Hematopoietic multipotent progenitor cell treated with erythropoietin and hydrocortisone succinate and interleukin-3 and kit ligand, for 4 days (in vitro differentiated cells): ENCODE data around the gene ALK.

Experiments used
- DNase-seq: peaks from one replicate; pipeline ENCODE4 v3.0.0-alpha.2; 2015

The ALK gene

DNA sequence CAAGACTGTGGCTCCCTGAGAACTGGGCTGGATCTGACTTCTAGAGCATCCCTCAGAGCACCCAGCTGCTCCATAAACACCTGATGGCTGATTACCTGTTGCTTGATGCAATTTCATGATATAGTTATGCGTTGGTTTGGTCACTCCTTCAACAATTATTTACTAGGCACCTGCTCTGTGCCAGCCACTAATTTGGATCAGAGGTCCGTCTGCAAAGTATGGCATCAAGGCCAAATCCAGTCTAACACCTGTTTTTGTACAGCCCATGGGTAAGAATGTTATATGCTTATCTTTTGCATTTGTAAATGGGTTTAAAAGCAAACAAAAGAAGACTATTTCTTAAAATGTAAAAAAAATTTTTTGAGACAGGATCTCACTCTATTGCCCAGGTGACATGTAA lies 348.2 kb downstream of the ALK start:
- DNase-seq = no peak

GRCh38 chr2:29570539-29570938 lies 350.8 kb downstream of the ALK start:
- DNase-seq = no peak

GRCh38 chr2:29567906-29568520 lies 353.4 kb downstream of the ALK start:
- DNase-seq = no peak

GRCh38 chr2:29563697-29564096 lies 357.7 kb downstream of the ALK start:
- DNase-seq = no peak

DNA sequence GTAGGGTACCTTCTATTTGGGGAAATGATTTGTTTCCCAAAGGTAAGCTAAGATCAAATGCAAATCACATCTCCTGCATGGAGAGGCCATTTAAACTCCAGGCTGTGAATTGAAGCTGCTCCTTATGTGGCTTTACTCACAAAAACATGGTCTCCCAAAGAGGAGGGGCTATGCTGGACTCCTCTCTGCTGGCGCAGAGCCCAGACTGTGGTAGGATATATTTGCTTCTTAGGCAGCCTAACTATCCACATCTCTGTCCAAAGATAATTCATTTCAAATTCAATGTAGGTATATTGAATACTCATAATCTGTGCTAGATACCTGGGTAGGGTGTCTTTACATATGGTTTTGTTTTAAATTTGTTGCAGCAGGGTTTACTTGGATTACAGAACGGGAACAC lies 358.5 kb downstream of the ALK start:
- peak; percentile 45 for DNase-seq

- DNase-seq = no peak
Measured at GRCh38 chr2:29562319-29562718, 359.1 kb downstream of the ALK start.

GRCh38 chr2:29561628-29562027 lies 359.8 kb downstream of the ALK start:
- DNase-seq = no peak

DNA sequence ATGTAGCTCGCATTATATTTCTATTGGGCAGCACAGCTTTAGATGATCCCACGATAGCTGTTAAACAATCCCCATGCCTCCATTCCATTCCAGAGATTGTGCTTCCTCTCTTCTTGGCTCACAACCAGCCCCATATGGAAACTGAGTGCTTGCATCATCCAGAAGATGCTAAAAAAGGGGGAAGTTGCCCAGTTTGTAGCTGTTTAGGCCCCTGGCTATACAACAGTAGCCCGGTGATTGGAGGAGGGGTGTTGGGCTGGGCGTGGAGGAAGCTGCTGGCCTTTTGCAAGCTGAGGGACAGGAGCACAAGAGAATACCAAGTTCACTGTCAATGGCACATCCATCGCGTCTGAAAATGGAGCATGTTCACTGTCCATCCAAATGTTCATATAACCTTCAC lies 360.2 kb downstream of the ALK start:
- DNase-seq = peak; percentile 47

DNA sequence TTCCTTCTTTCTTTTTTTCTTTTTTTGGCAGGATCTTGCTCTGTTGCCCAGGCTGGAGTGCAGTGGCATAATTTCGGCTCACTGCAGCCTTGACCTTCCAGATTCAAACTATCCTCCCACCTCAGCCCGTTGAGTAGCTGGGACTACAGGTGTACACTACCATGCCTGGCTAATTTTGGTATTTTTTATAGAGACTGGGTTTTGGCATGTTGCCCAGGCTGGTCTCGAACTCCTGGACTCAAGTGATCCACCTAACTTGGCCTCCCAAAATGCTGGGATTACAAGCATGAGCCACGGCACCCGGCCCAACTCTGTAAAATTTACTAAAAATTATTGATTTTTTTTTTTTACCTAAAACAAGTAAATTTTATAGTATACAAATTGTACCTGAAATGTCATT lies 360.8 kb downstream of the ALK start:
- no peak for DNase-seq

DNA sequence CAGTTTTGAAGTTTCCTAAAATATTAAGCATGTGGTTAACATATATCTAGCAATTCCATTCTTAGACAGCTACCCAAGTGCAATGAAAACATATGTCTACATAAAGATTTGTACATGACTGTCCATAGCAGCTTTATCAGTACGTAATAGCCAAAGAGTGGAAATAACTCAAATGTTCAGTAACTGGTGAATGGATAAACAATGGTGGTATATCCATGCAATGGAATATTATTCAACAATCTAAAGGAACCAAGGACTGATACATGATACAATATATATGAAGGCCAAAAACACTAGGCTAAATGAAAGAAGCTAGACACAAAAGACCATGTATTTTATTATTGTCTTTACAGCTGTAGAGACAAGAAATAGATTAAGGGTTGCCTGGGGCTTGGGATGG lies 361.4 kb downstream of the ALK start:
- no peak for DNase-seq

GRCh38 chr2:29559578-29559977 lies 361.8 kb downstream of the ALK start:
- no peak for DNase-seq

DNA sequence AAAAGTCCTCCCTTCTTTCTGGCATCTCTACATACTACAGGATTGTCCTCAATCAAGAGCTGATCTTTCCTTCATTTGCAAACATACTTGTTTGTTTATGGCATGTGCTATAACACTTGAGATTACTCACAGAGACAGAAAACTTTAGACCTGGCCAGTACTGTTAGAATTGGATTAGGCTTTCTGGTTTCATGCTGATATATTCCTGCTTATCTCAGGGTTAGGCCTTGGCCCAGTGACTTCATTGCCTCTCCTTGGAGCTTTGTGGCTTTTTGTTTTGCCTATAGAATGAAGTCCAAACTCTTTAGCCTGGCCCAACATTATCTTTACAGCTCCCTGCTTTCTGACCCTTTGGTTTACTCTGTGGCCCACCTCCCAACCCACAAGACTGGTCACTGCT lies 363.3 kb downstream of the ALK start:
- DNase-seq = peak; percentile 29

- no peak for DNase-seq
Measured at GRCh38 chr2:29557268-29557667, 364.1 kb downstream of the ALK start.

- no peak for DNase-seq
Measured at GRCh38 chr2:29549069-29549380, 372.4 kb downstream of the ALK start.

DNA sequence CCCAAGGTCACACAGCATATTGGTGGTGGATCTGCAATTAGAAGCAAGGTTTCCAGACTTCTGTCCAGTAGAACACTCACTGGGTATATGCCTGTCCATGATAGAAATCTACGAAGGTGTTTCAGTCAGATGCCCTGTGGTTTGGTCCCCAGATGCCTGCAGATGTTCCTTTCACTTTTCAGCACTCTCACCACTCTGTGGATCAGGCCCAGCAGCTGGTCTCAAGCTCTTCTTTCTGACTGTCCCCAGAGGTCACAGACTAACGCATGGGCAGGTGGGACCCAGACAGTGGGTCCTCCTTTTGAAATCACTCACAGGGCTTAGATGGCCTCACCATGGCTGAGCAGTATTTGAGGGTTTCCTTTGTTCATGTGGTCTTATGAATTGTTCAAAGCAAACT lies 376.5 kb downstream of the ALK start:
- no peak for DNase-seq

DNA sequence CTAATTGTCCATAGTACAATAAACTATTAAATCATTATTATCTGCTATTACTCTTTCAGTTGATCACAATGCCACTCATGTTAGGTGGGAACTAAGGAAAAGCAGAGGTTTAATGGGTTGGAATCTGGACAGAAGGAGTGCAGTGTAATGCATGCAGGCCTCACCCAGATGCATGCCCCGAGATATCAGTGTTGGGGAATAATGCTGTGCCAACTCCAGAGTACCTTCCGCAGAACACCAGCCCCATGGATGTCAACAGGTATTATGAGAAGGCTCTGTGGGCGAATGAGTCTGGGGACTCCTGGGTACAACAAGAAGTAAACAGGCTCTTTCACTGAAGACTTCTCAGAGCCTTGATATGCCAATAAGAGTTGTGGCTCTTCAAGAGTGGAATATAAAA lies 377.4 kb downstream of the ALK start:
- DNase-seq = no peak

- DNase-seq = no peak
Measured at GRCh38 chr2:29535188-29535587, 386.2 kb downstream of the ALK start.

- DNase-seq = no peak
Measured at GRCh38 chr2:29532436-29532835, 388.9 kb downstream of the ALK start.

DNA sequence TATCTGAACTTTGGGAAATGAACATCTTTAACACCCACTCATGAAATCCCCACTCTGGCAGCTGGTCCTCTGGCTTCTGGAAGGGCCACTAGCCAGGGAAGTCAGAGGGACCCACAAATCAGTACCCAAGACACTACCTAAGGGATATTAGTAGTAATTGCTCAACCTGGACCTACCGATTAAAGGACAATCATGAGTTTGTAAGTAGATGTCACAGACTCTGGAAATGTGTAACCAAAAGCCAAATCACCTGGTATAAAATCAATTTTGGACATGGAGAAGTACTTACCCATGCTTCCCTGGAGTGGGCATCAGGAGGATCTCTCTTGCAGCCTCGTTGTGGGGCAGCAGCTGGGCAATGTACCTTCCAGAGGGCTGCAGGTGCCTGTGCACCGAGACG lies 389.8 kb downstream of the ALK start:
- DNase-seq = no peak

- no peak for DNase-seq
Measured at GRCh38 chr2:29530281-29530680, 391.1 kb downstream of the ALK start.

- DNase-seq = peak; percentile 38
Measured at GRCh38 chr2:29528891-29529520, 392.4 kb downstream of the ALK start.

GRCh38 chr2:29528371-29528770 lies 393.0 kb downstream of the ALK start:
- no peak for DNase-seq

- DNase-seq = peak; percentile 38
Measured at GRCh38 chr2:29527947-29528346, 393.4 kb downstream of the ALK start.

GRCh38 chr2:29526587-29527586 lies 394.5 kb downstream of the ALK start:
- DNase-seq = no peak
